ENCODE measurements around the gene MTOR.

The MTOR gene

GRCh38 chr1:11142618-11143391 lies 119.5 kb downstream of the MTOR start:
- Histone ChIP-seq H3K4me1 (ENCODE audit: control insufficient read depth in 2 of 2, insufficient read depth in 2 of 2, low read length in 2 of 2) (no peaks in the 10 kb centered on the region), H3K27me3 (ENCODE audit: control insufficient read depth in 2 of 2, insufficient read depth in 2 of 2, low read length in 2 of 2) (no peaks in the 10 kb centered on the region), H3K9ac (ENCODE audit: low read depth in 1 of 2, low read length in 2 of 2) (no peak overlapping the region), H3K27ac (ENCODE audit: low read depth in 2 of 2, low read length in 2 of 2) (no peak overlapping the region), H3K36me3 (ENCODE audit: control insufficient read depth in 2 of 2, insufficient read depth in 2 of 2, low read length in 2 of 2) (peaks cover 46 to 67% of the 10 kb centered on the region in 2 donors), H3K9me3 (ENCODE audit: control insufficient read depth in 2 of 2, low read length in 2 of 2) (no peaks in the 10 kb centered on the region), H3K4me3 (ENCODE audit: low read length in 2 of 2) (no peak overlapping the region)

DNA sequence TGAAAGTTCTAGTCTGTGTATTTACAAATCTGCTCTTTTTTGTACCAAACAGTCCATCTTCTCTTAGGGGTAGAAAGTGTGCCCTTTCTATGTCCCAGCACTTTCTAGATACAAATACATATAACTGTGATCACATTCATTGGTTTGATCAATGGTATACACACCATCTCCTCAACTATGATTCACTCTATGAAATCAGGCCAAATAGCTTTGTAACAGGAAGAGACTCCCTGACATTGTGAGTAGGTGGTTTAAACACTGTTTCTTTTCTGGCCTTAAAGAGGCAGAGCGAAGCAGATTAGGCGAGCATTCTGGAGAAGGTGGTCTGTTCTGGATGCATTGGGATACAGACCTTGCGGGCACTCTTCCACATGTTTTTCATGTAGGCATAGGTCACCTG lies 123.4 kb downstream of the MTOR start:
- Histone ChIP-seq H3K27ac (ENCODE audit: low read depth in 2 of 2, low read length in 2 of 2) (no peak overlapping the region), H3K9me3 (ENCODE audit: control insufficient read depth in 2 of 2, low read length in 2 of 2) (no peaks in the 10 kb centered on the region), H3K4me3 (ENCODE audit: low read length in 2 of 2) (no peak overlapping the region), H3K9ac (ENCODE audit: low read depth in 1 of 2, low read length in 2 of 2) (no peak overlapping the region), H3K36me3 (ENCODE audit: control insufficient read depth in 2 of 2, insufficient read depth in 2 of 2, low read length in 2 of 2) (peaks cover 29 to 49% of the 10 kb centered on the region in 2 donors), H3K4me1 (ENCODE audit: control insufficient read depth in 2 of 2, insufficient read depth in 2 of 2, low read length in 2 of 2) (no peaks in the 10 kb centered on the region), H3K27me3 (ENCODE audit: control insufficient read depth in 2 of 2, insufficient read depth in 2 of 2, low read length in 2 of 2) (no peaks in the 10 kb centered on the region)

GRCh38 chr1:11138029-11138428 lies 124.3 kb downstream of the MTOR start:
- Histone ChIP-seq H3K9me3 (ENCODE audit: control insufficient read depth in 2 of 2, low read length in 2 of 2) (no peaks in the 10 kb centered on the region), H3K9ac (ENCODE audit: low read depth in 1 of 2, low read length in 2 of 2) (no peak overlapping the region), H3K4me3 (ENCODE audit: low read length in 2 of 2) (no peak overlapping the region), H3K27me3 (ENCODE audit: control insufficient read depth in 2 of 2, insufficient read depth in 2 of 2, low read length in 2 of 2) (no peaks in the 10 kb centered on the region), H3K4me1 (ENCODE audit: control insufficient read depth in 2 of 2, insufficient read depth in 2 of 2, low read length in 2 of 2) (no peaks in the 10 kb centered on the region), H3K27ac (ENCODE audit: low read depth in 2 of 2, low read length in 2 of 2) (no peak overlapping the region), H3K36me3 (ENCODE audit: control insufficient read depth in 2 of 2, insufficient read depth in 2 of 2, low read length in 2 of 2) (peaks cover 25 to 50% of the 10 kb centered on the region in 2 donors)

DNA sequence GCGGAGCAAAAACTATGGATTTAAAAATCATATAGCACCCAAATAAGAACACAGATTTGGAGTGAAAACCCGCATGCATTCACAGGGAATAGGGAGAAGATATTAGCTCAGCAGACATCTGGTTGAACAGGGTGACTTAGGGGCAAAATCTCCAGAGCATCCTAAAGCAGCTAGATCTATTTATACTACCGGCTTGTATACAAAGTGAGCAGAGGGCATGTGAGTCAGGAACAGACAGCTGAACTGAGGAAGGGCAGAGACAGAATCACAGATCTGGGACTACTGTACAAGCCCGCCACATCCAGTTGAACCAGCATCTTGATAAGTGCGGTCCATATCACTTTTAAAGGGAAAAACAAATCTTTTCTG lies 127.5 kb downstream of the MTOR start:
- no peaks in the 10 kb centered on the region for H3K9me3 ChIP-seq (ENCODE audit: control insufficient read depth in 2 of 2, low read length in 2 of 2)
- H3K27ac ChIP-seq (ENCODE audit: low read depth in 2 of 2, low read length in 2 of 2): no peak overlapping the region
- no peak overlapping the region for H3K9ac ChIP-seq (ENCODE audit: low read depth in 1 of 2, low read length in 2 of 2)
- H3K4me3 ChIP-seq (ENCODE audit: low read length in 2 of 2): no peak overlapping the region
- peaks cover 57 to 71% of the 10 kb centered on the region in 2 donors for H3K36me3 ChIP-seq (ENCODE audit: control insufficient read depth in 2 of 2, insufficient read depth in 2 of 2, low read length in 2 of 2)
- no peaks in the 10 kb centered on the region for H3K4me1 ChIP-seq (ENCODE audit: control insufficient read depth in 2 of 2, insufficient read depth in 2 of 2, low read length in 2 of 2)
- no peaks in the 10 kb centered on the region for H3K27me3 ChIP-seq (ENCODE audit: control insufficient read depth in 2 of 2, insufficient read depth in 2 of 2, low read length in 2 of 2)

DNA sequence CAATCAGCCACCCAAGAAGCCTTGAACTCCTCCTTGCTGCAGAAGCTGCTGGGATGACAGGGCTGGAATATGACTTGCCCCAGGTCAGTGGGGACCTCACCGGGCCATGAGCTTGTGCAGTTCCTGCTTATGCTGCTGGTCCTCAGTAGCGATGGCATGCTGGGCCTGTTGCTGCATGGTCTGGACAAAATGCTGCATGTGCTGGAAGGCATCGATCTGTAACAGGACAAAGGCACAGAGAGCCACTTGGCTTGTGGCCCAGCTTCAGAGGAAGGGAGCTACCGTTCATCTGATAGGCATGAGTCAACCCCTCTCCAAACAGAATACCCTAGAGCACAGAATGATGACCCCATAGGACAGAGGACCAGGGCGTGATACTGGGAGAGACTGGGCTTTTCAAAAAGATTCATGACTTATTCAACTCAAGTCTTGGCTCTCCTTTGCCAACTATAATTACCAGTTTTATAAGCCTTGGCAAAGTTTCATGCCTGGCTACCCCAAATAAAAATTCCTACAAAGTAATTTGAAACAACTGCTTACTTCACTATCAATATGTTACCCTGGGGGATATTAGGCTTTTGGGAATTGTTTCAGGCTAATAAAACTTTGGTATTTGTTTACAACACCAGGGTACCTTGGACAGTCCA lies 128.0 kb downstream of the MTOR start:
- H3K9me3 ChIP-seq (ENCODE audit: control insufficient read depth in 2 of 2, low read length in 2 of 2): no peaks in the 10 kb centered on the region
- H3K27ac ChIP-seq (ENCODE audit: low read depth in 2 of 2, low read length in 2 of 2): no peak overlapping the region
- no peaks in the 10 kb centered on the region for H3K4me1 ChIP-seq (ENCODE audit: control insufficient read depth in 2 of 2, insufficient read depth in 2 of 2, low read length in 2 of 2)
- H3K9ac ChIP-seq (ENCODE audit: low read depth in 1 of 2, low read length in 2 of 2): no peak overlapping the region
- H3K27me3 ChIP-seq (ENCODE audit: control insufficient read depth in 2 of 2, insufficient read depth in 2 of 2, low read length in 2 of 2): no peaks in the 10 kb centered on the region
- no peak overlapping the region for H3K4me3 ChIP-seq (ENCODE audit: low read length in 2 of 2)
- H3K36me3 ChIP-seq (ENCODE audit: control insufficient read depth in 2 of 2, insufficient read depth in 2 of 2, low read length in 2 of 2): peaks cover 61 to 73% of the 10 kb centered on the region in 2 donors

- Histone ChIP-seq H3K27me3 (ENCODE audit: control insufficient read depth in 2 of 2, insufficient read depth in 2 of 2, low read length in 2 of 2) (no peaks in the 10 kb centered on the region), H3K4me3 (ENCODE audit: low read length in 2 of 2) (no peak overlapping the region), H3K27ac (ENCODE audit: low read depth in 2 of 2, low read length in 2 of 2) (no peak overlapping the region), H3K4me1 (ENCODE audit: control insufficient read depth in 2 of 2, insufficient read depth in 2 of 2, low read length in 2 of 2) (no peaks in the 10 kb centered on the region), H3K9me3 (ENCODE audit: control insufficient read depth in 2 of 2, low read length in 2 of 2) (no peaks in the 10 kb centered on the region), H3K9ac (ENCODE audit: low read depth in 1 of 2, low read length in 2 of 2) (no peak overlapping the region), H3K36me3 (ENCODE audit: control insufficient read depth in 2 of 2, insufficient read depth in 2 of 2, low read length in 2 of 2) (peaks cover 61 to 73% of the 10 kb centered on the region in 2 donors)
These were observed 129.6 kb downstream of the MTOR start for GRCh38 chr1:11132563-11133293.

- no peaks in the 10 kb centered on the region for H3K9me3 ChIP-seq (ENCODE audit: control insufficient read depth in 2 of 2, low read length in 2 of 2)
- H3K9ac ChIP-seq (ENCODE audit: low read depth in 1 of 2, low read length in 2 of 2): no peak overlapping the region
- no peaks in the 10 kb centered on the region for H3K4me1 ChIP-seq (ENCODE audit: control insufficient read depth in 2 of 2, insufficient read depth in 2 of 2, low read length in 2 of 2)
- no peak overlapping the region for H3K4me3 ChIP-seq (ENCODE audit: low read length in 2 of 2)
- no peak overlapping the region for H3K27ac ChIP-seq (ENCODE audit: low read depth in 2 of 2, low read length in 2 of 2)
- peaks cover 68 to 77% of the 10 kb centered on the region in 2 donors for H3K36me3 ChIP-seq (ENCODE audit: control insufficient read depth in 2 of 2, insufficient read depth in 2 of 2, low read length in 2 of 2)
- H3K27me3 ChIP-seq (ENCODE audit: control insufficient read depth in 2 of 2, insufficient read depth in 2 of 2, low read length in 2 of 2): no peaks in the 10 kb centered on the region
These were observed 130.5 kb downstream of the MTOR start for GRCh38 chr1:11131816-11132215.

- H3K27ac ChIP-seq (ENCODE audit: low read depth in 2 of 2, low read length in 2 of 2): no peak overlapping the region
- H3K9ac ChIP-seq (ENCODE audit: low read depth in 1 of 2, low read length in 2 of 2): no peak overlapping the region
- no peak overlapping the region for H3K4me3 ChIP-seq (ENCODE audit: low read length in 2 of 2)
- H3K4me1 ChIP-seq (ENCODE audit: control insufficient read depth in 2 of 2, insufficient read depth in 2 of 2, low read length in 2 of 2): no peaks in the 10 kb centered on the region
- H3K9me3 ChIP-seq (ENCODE audit: control insufficient read depth in 2 of 2, low read length in 2 of 2): no peaks in the 10 kb centered on the region
- no peaks in the 10 kb centered on the region for H3K27me3 ChIP-seq (ENCODE audit: control insufficient read depth in 2 of 2, insufficient read depth in 2 of 2, low read length in 2 of 2)
- peaks cover 77 to 81% of the 10 kb centered on the region in 2 donors for H3K36me3 ChIP-seq (ENCODE audit: control insufficient read depth in 2 of 2, insufficient read depth in 2 of 2, low read length in 2 of 2)
These were observed 131.9 kb downstream of the MTOR start for GRCh38 chr1:11130406-11130805.

DNA sequence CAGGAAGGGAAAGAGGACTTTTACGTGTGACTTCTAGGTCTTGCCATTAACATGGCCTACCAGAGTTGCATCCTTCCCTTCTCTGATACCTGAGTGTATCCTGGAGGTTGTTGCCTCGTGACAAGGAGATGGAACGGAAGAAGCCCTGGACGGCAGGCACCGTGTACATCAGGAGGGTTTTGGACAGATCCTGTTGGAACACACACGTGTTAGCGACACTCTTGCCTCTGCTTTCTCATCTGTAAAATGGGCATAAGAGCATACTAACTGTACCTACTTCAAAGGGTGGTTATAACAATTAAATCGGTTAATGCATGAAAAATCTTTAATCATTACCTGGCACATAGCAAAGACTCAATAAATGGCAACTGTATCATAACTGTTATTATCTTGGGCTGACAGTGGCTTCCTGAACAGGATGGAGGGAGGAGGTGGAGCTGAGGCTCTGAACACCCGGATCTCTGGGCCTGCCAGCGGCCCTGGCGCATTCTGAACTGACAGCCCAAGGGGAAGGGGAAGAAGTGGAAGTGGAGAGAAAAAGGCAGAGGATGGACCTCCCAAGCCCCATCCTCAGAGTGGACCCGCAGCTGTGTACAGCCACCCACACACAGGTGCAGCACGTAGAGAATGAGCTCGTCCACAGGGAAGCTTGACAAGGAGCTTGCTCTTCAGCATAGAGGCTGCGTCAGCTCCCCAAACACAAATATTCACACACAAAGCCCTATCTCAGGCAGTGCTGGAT lies 132.5 kb downstream of the MTOR start:
- H3K27ac ChIP-seq (ENCODE audit: low read depth in 2 of 2, low read length in 2 of 2): no peak overlapping the region
- H3K36me3 ChIP-seq (ENCODE audit: control insufficient read depth in 2 of 2, insufficient read depth in 2 of 2, low read length in 2 of 2): peaks cover 82 to 85% of the 10 kb centered on the region in 2 donors
- no peaks in the 10 kb centered on the region for H3K4me1 ChIP-seq (ENCODE audit: control insufficient read depth in 2 of 2, insufficient read depth in 2 of 2, low read length in 2 of 2)
- H3K4me3 ChIP-seq (ENCODE audit: low read length in 2 of 2): no peak overlapping the region
- no peak overlapping the region for H3K9ac ChIP-seq (ENCODE audit: low read depth in 1 of 2, low read length in 2 of 2)
- no peaks in the 10 kb centered on the region for H3K9me3 ChIP-seq (ENCODE audit: control insufficient read depth in 2 of 2, low read length in 2 of 2)
- H3K27me3 ChIP-seq (ENCODE audit: control insufficient read depth in 2 of 2, insufficient read depth in 2 of 2, low read length in 2 of 2): no peaks in the 10 kb centered on the region
